Spleen (tissue), 13 donors: ENCODE data around the gene METTL2B. TPM values are rescaled to one million over a fixed set of nuclear protein-coding genes. Genes with fewer than 3 reads are reported as not detected.
"Not testable (repeated sequence)": the region's sequence is repeated elsewhere in the genome, so short reads cannot be mapped to it uniquely, and the experiment has no call there.

ENCODE experiments used
- DNase-seq: peaks from one replicate; pipeline ENCODE4 v3.0.0-alpha.2; 2020
- H3K27ac ChIP-seq, 8 donors: fragments of 200-600 bp; sonication (generic) in 7 of 8; 1 replicate in 4 of 8; 2 replicates in 4 of 8; pipeline versions ENCODE4 v1.5.0 to v1.8.0; 2016 to 2021; ENCODE audit warnings: inconsistent platforms in 4 of 8, mild to moderate bottlenecking in 4 of 8, moderate library complexity in 1 of 8
- H3K27me3 ChIP-seq, 7 donors: fragments of 200-600 bp; sonication (generic) in 6 of 7; replicated peaks in 1 of 7; 1 replicate in 4 of 7; 2 replicates in 3 of 7; pipeline versions ENCODE4 v1.5.0 to v1.8.0; 2016 to 2021; ENCODE audit warnings: inconsistent platforms in 3 of 7, mild to moderate bottlenecking in 1 of 7
- H3K36me3 ChIP-seq, 6 donors: fragments of 200-600 bp; sonication (generic) in 5 of 6; 1 replicate in 4 of 6; 2 replicates in 2 of 6; pipeline versions ENCODE4 v1.5.0 to v1.8.0; 2016 to 2021; ENCODE audit warnings: inconsistent platforms in 2 of 6
- H3K4me1 ChIP-seq, 6 donors: fragments of 200-600 bp; sonication (generic) in 5 of 6; 1 replicate in 3 of 6; 2 replicates in 3 of 6; pipeline versions ENCODE4 v1.5.0 to v1.8.0; 2016 to 2021; ENCODE audit warnings: inconsistent platforms in 3 of 6
- H3K4me3 ChIP-seq, 8 donors: fragments of 200-600 bp; sonication (generic) in 7 of 8; 1 replicate in 4 of 8; 2 replicates in 4 of 8; pipeline versions ENCODE4 v1.5.0 to v1.8.0; 2016 to 2021; ENCODE audit warnings: inconsistent platforms in 4 of 8, mild to moderate bottlenecking in 4 of 8, moderate library complexity in 2 of 8
- H3K9me3 ChIP-seq, 8 donors: fragments of 200-600 bp; sonication (generic) in 7 of 8; 1 replicate in 4 of 8; 2 replicates in 4 of 8; pipeline versions ENCODE4 v1.5.0 to v1.8.0; 2016 to 2021; ENCODE audit warnings: inconsistent platforms in 4 of 8
- CTCF ChIP-seq, 11 experiments: fragments of 200-600 bp in 7 of 11; fragments of 450-650 bp in 4 of 11; sonication (generic) in 4 of 11; IDR thresholded peaks in 8 of 11; conservative IDR thresholded peaks in 3 of 11; 1 replicate in 7 of 11; 2 replicates in 4 of 11; pipeline versions ENCODE4 v1.4.0 to v1.8.0; 2016 to 2021; ENCODE audit warnings: antibody characterized with exemption in 11 of 11, inconsistent platforms in 4 of 11, mild to moderate bottlenecking in 1 of 11
- POLR2A ChIP-seq, 3 donors: fragments of 450-650 bp; IDR thresholded peaks; one replicate each; pipeline ENCODE4 v1.5.1; 2017; ENCODE audit warnings: antibody characterized with exemption in 3 of 3, mild to moderate bottlenecking in 1 of 3
- POLR2AphosphoS5 ChIP-seq, 3 donors: sonication (generic); formaldehyde crosslinking; IDR thresholded peaks; one replicate each; pipeline ENCODE4 v1.5.1; 2017; ENCODE audit warnings: antibody characterized with exemption in 3 of 3
- WGBS, 5 donors: extraction: QIAGEN DNeasy Blood & Tissue Kit in 3 of 5; methylation state at CpG; one replicate each; pipeline versions ENCODE4 v1.1.5 to v1.1.7; 2013 to 2018; 5-methylcytosine and 5-hydroxymethylcytosine counted together
- intact Hi-C: fragments of 100-400 bp; cut with DNase I; formaldehyde crosslinking; loops from one replicate; pipeline ENCODE4 v1.15.0; 2023; ENCODE audit warnings: low total_unique reads
- long read RNA-seq, 2 donors: transcript quantifications; one replicate each; lab custom pipeline, GENCODE V29; 2026
- polyA plus RNA-seq, 3 donors: library from polyadenylated mRNA; stranded (reverse); fragments of 200-250 nt; gene quantifications; one replicate each; pipeline ENCODE4 v1.2.1, GENCODE V29; 2013
- total RNA-seq, 7 donors: library from RNA; depleted of rRNA in 3 of 7; stranded (reverse); fragments of >200 nt in 3 of 7; fragmentation: NEBNext Ultra II Directional in 4 of 7; extraction: Animal tissue kit (Norgen Biotek cat#: 25700) in 4 of 7; gene quantifications; one replicate each; pipeline versions ENCODE4 v1.1.0 to v1.2.1, GENCODE V29; 2016 to 2021
- donor health status: healthy with polysubstance abuse.
- donor health status: DM: no; HTN: no; CAD: no; lungs with moderate emphysema.
- donor health status: DM: no; HTN: no; CAD: no.
- donor health status: Bipolar disorder and iron deficiency.
- donor health status: healthy.
- donor health status: DM: no; HTN: no; CAD: no.
- donor health status: DM: yes; HTN: yes; CAD: no.

The METTL2B gene, protein sequence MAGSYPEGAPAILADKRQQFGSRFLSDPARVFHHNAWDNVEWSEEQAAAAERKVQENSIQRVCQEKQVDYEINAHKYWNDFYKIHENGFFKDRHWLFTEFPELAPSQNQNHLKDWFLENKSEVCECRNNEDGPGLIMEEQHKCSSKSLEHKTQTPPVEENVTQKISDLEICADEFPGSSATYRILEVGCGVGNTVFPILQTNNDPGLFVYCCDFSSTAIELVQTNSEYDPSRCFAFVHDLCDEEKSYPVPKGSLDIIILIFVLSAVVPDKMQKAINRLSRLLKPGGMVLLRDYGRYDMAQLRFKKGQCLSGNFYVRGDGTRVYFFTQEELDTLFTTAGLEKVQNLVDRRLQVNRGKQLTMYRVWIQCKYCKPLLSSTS
- total RNA-seq (10 to 100 TPM; 17.7 to 32.8 (median 22.4) TPM), polyA plus RNA-seq (10 to 100 TPM in 1 of 3 donors, 1 to 10 TPM in 2; 6.7 to 12.3 (median 7.2) TPM)
- long read RNA-seq, donor 1, transcript METTL2B-201 (9 exons, 2,182 nt) = major isoform, 5 of 6 reads
- long read RNA-seq, donor 1, partial matches to known transcripts = 0 of 6 reads
- long read RNA-seq, donor 1, other reads (novel, unspliced or antisense) = 0 of 6 reads
- long read RNA-seq, donor 2, partial matches to known transcripts = 0 of 4 reads
- long read RNA-seq, donor 2, other reads (novel, unspliced or antisense) = 0 of 4 reads

- H3K9me3 ChIP-seq, H3K27me3 ChIP-seq: not testable (repeated sequence)
- intact Hi-C loops = loop anchor here (5.0 kb wide), 1 partner anchor 406 kb away; no protein-coding TSS in a partner anchor
- TF ChIP-seq CTCF (IDR thresholded peaks at IDR 0.05 in 8 of 11, conservative IDR thresholded peaks at IDR 0.05 in 3 of 11) (peak in 10 of 11 experiments; percentile 42 to 76 (median 57)), POLR2A (IDR thresholded peaks at IDR 0.05) (peak in 1 of 3 donors; percentile 9), POLR2AphosphoS5 (IDR thresholded peaks at IDR 0.05) (peak; percentile 88 to 91 (median 88))
- 0 to 1% (median 0%) methylated on average over 41 to 62 of the region's 62 CpGs for WGBS, 5 donors
- peaks cover 0 to 31% (median 10%) of the 10 kb centered on the region in 6 donors for H3K36me3 ChIP-seq
- peak within 1 kb of the TSS; percentile 50 to 78 (median 74) for H3K4me3 ChIP-seq
- peaks cover 6 to 39% (median 20%) of the 10 kb centered on the region in 6 donors for H3K4me1 ChIP-seq
- H3K27ac ChIP-seq = peak within 1 kb of the TSS; percentile 55 to 88 (median 85)
- peak; percentile 97 for DNase-seq
These were observed at the start of gene METTL2B for GRCh38 chr7:128476402-128477335. Gene METTL2B (plus strand): TSS chr7:128476748. CDS start chr7:128476766, 18 bp downstream.

DNA sequence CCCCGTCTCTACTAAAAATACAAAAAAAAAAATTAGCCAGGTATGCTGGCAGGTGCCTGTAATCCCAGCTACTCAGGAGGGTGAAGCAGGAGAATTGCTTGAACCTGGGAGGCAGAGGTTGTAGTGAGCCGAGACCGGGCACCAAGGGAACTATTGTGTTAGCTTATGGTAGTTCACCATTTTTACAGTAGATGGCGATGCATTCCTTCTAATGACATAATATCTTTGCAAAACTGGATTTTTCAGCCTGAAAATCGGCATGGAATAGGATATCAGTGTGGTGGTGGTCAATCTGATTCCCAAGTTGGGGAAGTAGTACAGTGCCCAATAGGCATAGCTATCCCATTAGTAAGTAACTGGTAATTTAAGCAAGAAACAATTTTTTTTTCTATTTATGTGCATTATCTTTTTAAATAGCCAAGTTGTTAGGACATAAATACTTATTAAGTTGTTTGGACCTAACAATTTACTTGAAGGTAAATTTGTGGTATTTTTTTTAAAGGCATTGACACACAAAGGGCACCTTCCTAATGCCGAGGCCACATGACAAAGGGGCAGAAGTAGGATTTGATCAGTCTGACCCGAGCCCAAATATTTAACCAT is 49.2 kb upstream of the METTL2B start:
- WGBS, 5 donors = 17 to 21% (median 19%) methylated on average over 7 of the region's 7 CpGs
- intact Hi-C loops = loop anchor here (2.0 kb wide), 1 partner anchor 33 kb away; no protein-coding TSS in a partner anchor
- H3K36me3 ChIP-seq = no peaks in the 10 kb centered on the region
- H3K27me3 ChIP-seq = peaks cover 0 to 19% (median 0%) of the 10 kb centered on the region in 7 donors
- H3K9me3 ChIP-seq = no peaks in the 10 kb centered on the region
- H3K27ac ChIP-seq = no peak overlapping the region
- no peak for DNase-seq
- H3K4me3 ChIP-seq = no peak overlapping the region
- H3K4me1 ChIP-seq = peaks cover 0 to 13% (median 3%) of the 10 kb centered on the region in 6 donors
- TF ChIP-seq POLR2AphosphoS5 (IDR thresholded peaks at IDR 0.05) (no peak), CTCF (IDR thresholded peaks at IDR 0.05 in 8 of 11, conservative IDR thresholded peaks at IDR 0.05 in 3 of 11) (peak; percentile 70 to 93 (median 84)), POLR2A (IDR thresholded peaks at IDR 0.05) (no peak)

GRCh38 chr7:128430207-128430606 is 46.3 kb upstream of the METTL2B start:
- Histone ChIP-seq H3K9me3 (no peaks in the 10 kb centered on the region), H3K27ac (no peak overlapping the region), H3K4me3 (no peak overlapping the region), H3K36me3 (no peaks in the 10 kb centered on the region), H3K4me1 (peaks cover 0 to 7% (median 2%) of the 10 kb centered on the region in 6 donors), H3K27me3 (peaks cover 0 to 19% (median 0%) of the 10 kb centered on the region in 7 donors)
- peak in 1 of 11 experiments; percentile 13 for TF ChIP-seq CTCF (IDR thresholded peaks at IDR 0.05 in 8 of 11, conservative IDR thresholded peaks at IDR 0.05 in 3 of 11)
- TF ChIP-seq POLR2A (IDR thresholded peaks at IDR 0.05) = no peak
- no peak for TF ChIP-seq POLR2AphosphoS5 (IDR thresholded peaks at IDR 0.05)
- 71 to 94% (median 85%) methylated on average over 3 of the region's 3 CpGs for WGBS, 5 donors
- no peak for DNase-seq
- intact Hi-C loops = no loop called here
